Kidney (tissue), 14 donors: ENCODE results near the gene ZBTB16. TPM values are rescaled to one million over a fixed set of nuclear protein-coding genes. Genes with fewer than 3 reads are reported as not detected.

Experiments used
- DNase-seq, 5 donors: peaks; one replicate each; pipeline ENCODE4 v3.0.0-alpha.2; 2013 to 2020
- FAIRE-seq: peaks from 2 replicates; lab custom pipeline; 2012; peaks lifted over from hg19 to GRCh38; lab: Jason Lieb, UNC
- H3K27ac ChIP-seq, 2 donors: one replicate each; pipeline ENCODE4 v1.7.0; 2013; ENCODE audit warnings: low read depth in 2 of 2, low read length in 2 of 2, inconsistent platforms in 1 of 2
- H3K27me3 ChIP-seq: one replicate; pipeline ENCODE4 v1.7.1; 2013; ENCODE audit warnings: low read length, inconsistent platforms; ENCODE audit not compliant: control insufficient read depth, insufficient read depth
- H3K36me3 ChIP-seq, 3 donors: one replicate each; pipeline versions ENCODE4 v1.7.0 to v1.7.1; 2013; ENCODE audit warnings: low read length in 3 of 3, control low read depth in 1 of 3, inconsistent platforms in 1 of 3; ENCODE audit not compliant: insufficient read depth in 3 of 3, control insufficient read depth in 2 of 3
- H3K4me1 ChIP-seq, 3 donors: one replicate each; pipeline versions ENCODE4 v1.7.0 to v1.7.1; 2013; ENCODE audit warnings: low read length in 3 of 3, inconsistent platforms in 1 of 3, low read depth in 1 of 3; ENCODE audit not compliant: control insufficient read depth in 2 of 3, insufficient read depth in 2 of 3
- H3K4me3 ChIP-seq, 3 donors: one replicate each; pipeline versions ENCODE4 v1.7.0 to v1.8.1; 2013; ENCODE audit warnings: low read length in 3 of 3, control low read depth in 1 of 3, inconsistent platforms in 1 of 3
- H3K9ac ChIP-seq, 3 donors: one replicate each; pipeline versions ENCODE4 v1.7.0 to v1.7.1; 2013; ENCODE audit warnings: low read length in 3 of 3, control low read depth in 1 of 3, inconsistent platforms in 1 of 3
- H3K9me3 ChIP-seq, 3 donors: one replicate each; pipeline versions ENCODE4 v1.7.0 to v1.7.1; 2013; ENCODE audit warnings: low read length in 3 of 3, control low read depth in 1 of 3, inconsistent platforms in 1 of 3; ENCODE audit not compliant: control insufficient read depth in 2 of 3, insufficient read depth in 1 of 3
- CTCF ChIP-seq: IDR thresholded peaks from 3 replicates; pipeline ENCODE4 v1.5.1; 2012; ENCODE audit warnings: mild to moderate bottlenecking, moderate library complexity, borderline replicate concordance; ENCODE audit not compliant: insufficient read depth; ENCODE audit errors: extremely low read depth
- intact Hi-C: fragments of 100-400 bp; cut with DNase I; formaldehyde crosslinking; loops from one replicate; pipeline ENCODE4 v1.11.1; 2022
- polyA plus RNA-seq: library from polyadenylated mRNA; stranded (reverse); fragments of 350-450 nt; fragmentation: Illumina TruSeq; extraction: RNeasy Lipid Tissue Mini Kit (QIAGEN cat#74804); gene quantifications from one replicate; pipeline ENCODE4 v1.2.3, GENCODE V29; 2014; ENCODE audit warnings: low read depth, low replicate concordance; ENCODE audit not compliant: insufficient read depth
- total RNA-seq: library from RNA; stranded (reverse); fragmentation: NEBNext Ultra II Directional; extraction: Animal tissue kit (Norgen Biotek cat#: 25700); gene quantifications from one replicate; pipeline ENCODE4 v1.2.1, GENCODE V29; 2021
- donor health status: control.
- donor health status: control.
- donor health status: control.
- donor health status: control.
- donor health status: control.
- donor health status: DM: yes; HTN: yes; CAD: no.
- donor health status: Normal renal cell carcinoma (clear cell type).

Gene ZBTB16
- total and polyA plus RNA-seq, 2 donors from 2014 or later = 2.5 to 126 TPM

DNA sequence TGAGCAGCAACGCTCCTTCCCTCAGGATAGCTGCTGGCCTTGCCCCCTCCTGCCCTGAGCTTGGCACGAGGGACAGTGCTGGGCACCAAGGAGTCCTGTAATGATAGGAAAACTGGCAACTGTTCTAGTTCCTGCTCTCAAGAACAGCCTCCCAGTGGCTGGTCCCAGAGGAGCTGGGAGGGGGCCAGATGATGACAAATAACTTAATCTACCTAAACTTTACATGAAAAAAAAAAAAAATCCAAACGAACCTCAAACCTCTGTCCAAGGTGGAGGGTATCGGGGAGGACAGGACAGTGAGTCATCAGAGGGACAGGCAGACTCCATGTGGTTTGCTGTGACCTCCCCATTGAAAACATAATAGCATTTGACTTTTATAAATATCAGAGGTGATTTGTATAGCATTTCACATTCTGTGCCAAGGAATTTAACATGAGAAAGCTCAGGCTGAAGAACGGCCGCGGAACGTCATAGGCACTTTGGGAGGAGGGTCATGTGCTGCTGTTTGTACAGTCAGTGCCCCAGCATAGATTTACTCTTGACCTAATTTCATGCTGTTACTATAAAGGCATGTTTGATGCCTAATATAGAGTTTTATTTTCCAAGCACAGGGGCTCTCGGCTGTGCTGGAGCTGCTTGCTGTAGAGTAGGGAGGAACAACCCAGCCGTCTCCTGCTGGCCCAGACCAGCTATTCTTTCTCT is 138.4 kb downstream of the ZBTB16 start:
- intact Hi-C loops = no loop called here
- H3K27ac ChIP-seq = peak overlapping the region; percentile 29 to 80
- H3K4me3 ChIP-seq = no peak overlapping the region
- FAIRE-seq (peak; percentile 3), DNase-seq (peak in 4 of 5 donors; percentile 62 to 93 (median 82))
- H3K4me1 ChIP-seq = peaks cover 3 to 40% (median 25%) of the 10 kb centered on the region in 3 donors
- peaks cover 0 to 2% (median 0%) of the 10 kb centered on the region in 3 donors for H3K36me3 ChIP-seq
- no peaks in the 10 kb centered on the region for H3K9me3 ChIP-seq
- no peaks in the 10 kb centered on the region for H3K27me3 ChIP-seq
- H3K9ac ChIP-seq = no peak overlapping the region
- TF ChIP-seq CTCF = no peak

- intact Hi-C loops = no loop called here
- Histone ChIP-seq H3K9me3 (no peaks in the 10 kb centered on the region), H3K36me3 (peaks cover 0 to 2% (median 0%) of the 10 kb centered on the region in 3 donors), H3K27me3 (no peaks in the 10 kb centered on the region), H3K4me1 (peaks cover 3 to 38% (median 25%) of the 10 kb centered on the region in 3 donors), H3K9ac (no peak overlapping the region), H3K4me3 (no peak overlapping the region), H3K27ac (peak overlapping the region in 1 of 2 donors; percentile 67)
- no peak for TF ChIP-seq CTCF
- DNase-seq = no peak
- FAIRE-seq = no peak
Observed at GRCh38 chr11:114199051-114199450, 139.5 kb downstream of the ZBTB16 start.

- Histone ChIP-seq H3K4me1 (peaks cover 3 to 25% (median 19%) of the 10 kb centered on the region in 3 donors), H3K9ac (no peak overlapping the region), H3K9me3 (no peaks in the 10 kb centered on the region), H3K36me3 (no peaks in the 10 kb centered on the region), H3K27me3 (no peaks in the 10 kb centered on the region), H3K27ac (no peak overlapping the region), H3K4me3 (no peak overlapping the region)
- no peak for FAIRE-seq
- peak in 3 of 5 donors; percentile 58 to 82 (median 76) for DNase-seq
- no peak for TF ChIP-seq CTCF
- intact Hi-C loops = no loop called here
Observed at GRCh38 chr11:114200351-114201133, 141.0 kb downstream of the ZBTB16 start.
